Osteocyte (in vitro differentiated cells): ENCODE measurements around the gene TNFAIP2. TPM values are rescaled to one million over a fixed set of nuclear protein-coding genes. Genes with fewer than 3 reads are reported as not detected.

Experiments
- DNase-seq: peaks from one replicate; pipeline ENCODE4 v3.0.0; 2021; ENCODE audit warnings: mixed read lengths; ENCODE audit not compliant: unreplicated experiment; ENCODE audit errors: extremely low spot score
- H3K27ac Mint-ChIP-seq: one replicate; pipeline ENCODE4 v1.8.0; 2021; ENCODE audit warnings: mild to moderate bottlenecking, mixed read lengths; ENCODE audit not compliant: unreplicated experiment
- H3K27me3 Mint-ChIP-seq: one replicate; pipeline ENCODE4 v1.8.0; 2021; ENCODE audit warnings: mixed read lengths; ENCODE audit not compliant: unreplicated experiment
- H3K36me3 Mint-ChIP-seq: one replicate; pipeline ENCODE4 v1.8.0; 2021; ENCODE audit warnings: mixed read lengths; ENCODE audit not compliant: unreplicated experiment
- H3K4me1 Mint-ChIP-seq: one replicate; pipeline ENCODE4 v1.8.0; 2021; ENCODE audit warnings: mixed read lengths; ENCODE audit not compliant: unreplicated experiment
- H3K4me3 Mint-ChIP-seq: one replicate; pipeline ENCODE4 v1.8.0; 2021; ENCODE audit warnings: mild to moderate bottlenecking, moderate library complexity, mixed read lengths; ENCODE audit not compliant: unreplicated experiment
- H3K9me3 Mint-ChIP-seq: one replicate; pipeline ENCODE4 v1.8.0; 2021; ENCODE audit warnings: mixed read lengths; ENCODE audit not compliant: unreplicated experiment
- total RNA-seq: library from RNA; stranded (reverse); gene quantifications from 2 replicates; pipeline ENCODE4 v1.2.1, GENCODE V29; 2021
- TF ChIP-seq, protein P1 (sequence below): fragments of 200-600 bp; sonication (generic); IDR thresholded peaks from 2 replicates; pipeline ENCODE4 v1.5.0; 2021; ENCODE audit warnings: antibody characterized with exemption, mild to moderate bottlenecking, moderate library complexity

The TNFAIP2 gene
- total RNA-seq, 1 donor from 2014 or later = 1.3 TPM

DNA sequence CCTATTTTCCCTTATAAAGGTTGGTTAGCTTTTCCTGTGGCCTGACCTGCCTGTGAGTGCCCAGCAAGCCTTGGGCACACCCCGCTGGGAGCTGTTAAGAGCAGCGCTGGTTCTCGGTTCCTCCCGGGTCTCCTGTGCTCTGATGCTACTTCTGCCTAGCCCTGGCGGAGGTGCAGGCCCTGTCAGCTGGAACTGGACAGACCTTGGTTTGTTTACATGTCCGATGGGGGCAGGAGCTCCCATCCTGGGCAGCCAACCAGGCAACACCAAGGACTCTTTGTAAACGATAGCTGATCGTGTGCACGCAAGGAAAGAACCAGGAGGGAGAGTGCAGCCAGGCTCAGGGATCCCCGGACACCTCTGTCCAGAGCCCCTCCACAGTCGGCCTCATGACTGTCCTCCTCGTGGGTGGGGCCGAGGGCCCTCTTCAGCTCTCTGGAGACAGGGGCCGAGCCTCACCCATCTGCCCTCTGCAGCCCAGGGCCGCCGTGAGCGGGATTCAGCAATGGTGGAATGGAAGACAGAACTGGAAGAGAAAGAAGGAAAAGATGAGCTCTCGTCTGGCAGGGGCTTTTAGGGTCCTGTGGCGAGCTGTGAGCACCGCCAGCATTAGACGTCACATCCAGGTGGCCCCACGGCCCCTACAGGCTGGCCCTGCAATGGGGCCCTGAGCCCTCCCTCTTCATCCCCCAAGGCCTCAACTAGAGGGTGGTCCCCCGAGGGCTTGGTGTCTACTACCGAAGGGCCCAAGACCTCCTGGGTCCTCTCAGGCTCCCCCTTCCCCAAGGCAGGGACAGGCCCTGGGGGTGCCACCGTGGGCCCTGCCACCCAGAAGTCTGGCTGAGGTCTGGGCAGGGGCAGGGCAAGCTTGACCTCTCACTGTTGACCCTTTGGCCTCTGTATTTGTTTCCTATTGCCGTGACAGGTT lies 12.3 kb downstream of the TNFAIP2 start:
- no peaks in the 10 kb centered on the region for H3K27me3 Mint-ChIP-seq
- no peaks in the 10 kb centered on the region for H3K9me3 Mint-ChIP-seq
- H3K36me3 Mint-ChIP-seq = no peaks in the 10 kb centered on the region
- H3K27ac Mint-ChIP-seq = no peak overlapping the region
- DNase-seq = no peak
- H3K4me3 Mint-ChIP-seq = no peak overlapping the region
- H3K4me1 Mint-ChIP-seq = peaks cover 41% of the 10 kb centered on the region
- TF ChIP-seq, protein P1, sequence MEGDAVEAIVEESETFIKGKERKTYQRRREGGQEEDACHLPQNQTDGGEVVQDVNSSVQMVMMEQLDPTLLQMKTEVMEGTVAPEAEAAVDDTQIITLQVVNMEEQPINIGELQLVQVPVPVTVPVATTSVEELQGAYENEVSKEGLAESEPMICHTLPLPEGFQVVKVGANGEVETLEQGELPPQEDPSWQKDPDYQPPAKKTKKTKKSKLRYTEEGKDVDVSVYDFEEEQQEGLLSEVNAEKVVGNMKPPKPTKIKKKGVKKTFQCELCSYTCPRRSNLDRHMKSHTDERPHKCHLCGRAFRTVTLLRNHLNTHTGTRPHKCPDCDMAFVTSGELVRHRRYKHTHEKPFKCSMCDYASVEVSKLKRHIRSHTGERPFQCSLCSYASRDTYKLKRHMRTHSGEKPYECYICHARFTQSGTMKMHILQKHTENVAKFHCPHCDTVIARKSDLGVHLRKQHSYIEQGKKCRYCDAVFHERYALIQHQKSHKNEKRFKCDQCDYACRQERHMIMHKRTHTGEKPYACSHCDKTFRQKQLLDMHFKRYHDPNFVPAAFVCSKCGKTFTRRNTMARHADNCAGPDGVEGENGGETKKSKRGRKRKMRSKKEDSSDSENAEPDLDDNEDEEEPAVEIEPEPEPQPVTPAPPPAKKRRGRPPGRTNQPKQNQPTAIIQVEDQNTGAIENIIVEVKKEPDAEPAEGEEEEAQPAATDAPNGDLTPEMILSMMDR = no peak

DNA sequence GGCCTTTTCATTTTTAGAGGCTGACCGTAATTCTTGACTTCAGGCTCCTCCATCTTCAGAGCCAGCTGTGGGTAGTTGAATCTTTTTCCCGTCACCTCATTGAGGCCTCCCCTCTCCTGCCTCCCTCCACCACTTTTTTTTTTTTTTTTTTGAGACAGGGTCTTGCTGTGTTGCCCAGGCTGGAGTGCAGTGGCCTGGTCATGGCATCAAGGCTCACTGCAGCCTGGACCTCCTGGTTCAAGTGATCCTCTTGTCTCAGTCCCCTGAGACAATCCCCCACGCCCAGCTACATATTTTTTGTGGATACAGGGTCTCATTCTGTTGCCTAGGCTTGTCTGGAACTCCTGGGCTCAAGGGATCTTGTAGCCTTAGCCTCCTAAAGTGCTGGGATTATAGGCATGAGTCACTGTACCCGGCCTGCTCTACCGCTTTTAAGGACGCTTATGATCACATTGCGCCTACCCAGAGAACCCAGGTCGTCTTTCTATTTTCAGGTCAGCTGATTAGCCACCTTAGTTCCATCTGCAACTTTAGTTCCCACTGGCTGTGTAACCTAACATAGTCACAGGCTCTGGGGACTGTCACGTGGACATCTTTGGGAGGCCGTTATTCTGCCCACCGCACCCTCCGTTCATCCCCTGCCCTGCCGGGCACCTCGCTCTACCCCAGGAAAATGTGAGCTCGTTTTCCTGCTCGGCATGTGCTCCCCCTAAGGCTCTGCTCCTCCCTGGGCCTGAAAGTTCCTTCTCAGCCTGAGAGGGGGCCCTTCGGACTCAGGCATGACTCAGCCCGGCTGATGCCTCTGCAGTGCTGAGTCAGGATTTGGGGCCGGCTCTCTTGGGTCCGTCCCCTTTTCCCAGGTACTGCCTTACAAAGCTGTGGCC lies 13.4 kb downstream of the TNFAIP2 start:
- H3K27me3 Mint-ChIP-seq = peaks cover 5% of the 10 kb centered on the region
- no peak for DNase-seq

GRCh38 chr14:103137689-103138300 lies 14.5 kb downstream of the TNFAIP2 start:
- H3K9me3 Mint-ChIP-seq = no peaks in the 10 kb centered on the region
- peaks cover 20% of the 10 kb centered on the region for H3K4me1 Mint-ChIP-seq
- DNase-seq = no peak
- no peaks in the 10 kb centered on the region for H3K36me3 Mint-ChIP-seq
- no peak overlapping the region for H3K4me3 Mint-ChIP-seq
- H3K27ac Mint-ChIP-seq = no peak overlapping the region
- H3K27me3 Mint-ChIP-seq = peaks cover 16% of the 10 kb centered on the region
- TF ChIP-seq, protein P1 = no peak

More for the DNA sequence above, 13.4 kb downstream of the TNFAIP2 start:
- Mint-ChIP-seq H3K36me3 (no peaks in the 10 kb centered on the region), H3K4me1 (peaks cover 31% of the 10 kb centered on the region), H3K4me3 (no peak overlapping the region), H3K27ac (peak overlapping the region; percentile 90), H3K9me3 (no peaks in the 10 kb centered on the region)
- TF ChIP-seq, protein P1 = no peak

DNA sequence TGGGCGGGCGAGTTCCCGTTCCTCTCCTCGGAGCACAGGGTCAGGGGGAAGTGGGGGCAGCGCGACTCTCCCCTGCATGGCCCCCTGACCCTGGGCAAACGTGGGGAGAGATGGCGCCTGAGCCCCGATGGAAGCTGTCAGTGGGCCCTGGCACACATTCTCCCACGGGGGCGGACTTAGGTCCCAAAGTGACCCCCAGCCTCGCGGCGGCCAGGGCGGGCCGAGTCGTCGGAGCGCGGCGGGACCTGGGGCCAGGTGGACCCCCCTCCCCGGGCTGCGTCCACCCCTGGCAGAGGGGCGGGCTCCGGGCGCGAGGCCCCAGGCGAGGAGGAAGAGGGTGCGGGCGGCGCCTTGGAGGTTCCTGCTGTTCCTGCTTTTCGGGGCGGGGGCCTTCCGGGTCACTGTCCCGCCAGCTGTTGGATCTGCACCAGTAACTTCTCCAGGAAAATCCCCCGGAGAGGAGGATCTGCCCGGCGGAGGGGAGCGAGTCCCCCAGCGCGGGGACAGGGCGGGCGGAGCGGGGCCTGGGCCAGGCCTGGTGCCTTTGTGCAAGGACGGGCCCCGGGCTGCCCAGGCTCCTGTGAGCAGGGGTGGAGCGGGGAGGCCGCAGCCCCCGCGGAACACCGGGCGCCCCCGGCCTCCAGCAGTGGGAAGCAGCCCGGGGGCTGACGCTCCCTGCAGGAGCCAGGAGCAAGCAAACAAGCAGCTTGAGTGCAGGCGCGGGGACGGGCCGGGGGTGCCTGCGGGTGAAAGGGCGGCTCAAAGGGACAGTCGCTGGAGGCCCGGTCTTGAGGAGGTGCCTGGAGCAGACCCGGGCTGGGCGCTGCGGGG lies 15.3 kb downstream of the TNFAIP2 start:
- TF ChIP-seq, protein P1 = no peak
- Mint-ChIP-seq H3K27me3 (peaks cover 22% of the 10 kb centered on the region), H3K4me1 (peaks cover 18% of the 10 kb centered on the region), H3K27ac (no peak overlapping the region), H3K36me3 (no peaks in the 10 kb centered on the region), H3K4me3 (no peak overlapping the region), H3K9me3 (no peaks in the 10 kb centered on the region)
- no peak for DNase-seq
